ENCODE results near the gene ZNF547. TPM values are rescaled to one million over a fixed set of nuclear protein-coding genes. Genes with fewer than 3 reads are reported as not detected.
"Not testable (repeated sequence)": the region's sequence is repeated elsewhere in the genome, so short reads cannot be mapped to it uniquely, and the experiment has no call there.

ZNF547 gene
- total RNA-seq, 4 donors from 2014 or later, result 1.9 to 2.6 (median 2.6) TPM

GRCh38 chr19:57363688-57364181 lies 384 bp downstream of the ZNF547 start:
- DNase-seq (ENCODE audit: low spot score) (no peak), ATAC-seq (ENCODE audit: low FRiP score) (peak; percentile 8)
- no peak for TF ChIP-seq CTCF (IDR thresholded peaks at IDR 0.05)

- ATAC-seq (ENCODE audit: low FRiP score) (no peak), DNase-seq (ENCODE audit: low spot score) (no peak)
- TF ChIP-seq CTCF (IDR thresholded peaks at IDR 0.05), result no peak
Measured at GRCh38 chr19:57366776-57367175, 3.4 kb downstream of the ZNF547 start.

GRCh38 chr19:57374179-57374578 lies 10.8 kb downstream of the ZNF547 start:
- ATAC-seq (ENCODE audit: low FRiP score) (no peak), DNase-seq (ENCODE audit: low spot score) (no peak)
- no peak for TF ChIP-seq CTCF (IDR thresholded peaks at IDR 0.05)

GRCh38 chr19:57374647-57375046 lies 11.3 kb downstream of the ZNF547 start:
- not testable (repeated sequence) for ATAC-seq (ENCODE audit: low FRiP score); DNase-seq (ENCODE audit: low spot score)

GRCh38 chr19:57376151-57376550 lies 12.8 kb downstream of the ZNF547 start:
- DNase-seq (ENCODE audit: low spot score) (no peak), ATAC-seq (ENCODE audit: low FRiP score) (no peak)
- TF ChIP-seq CTCF (IDR thresholded peaks at IDR 0.05), result no peak

- TF ChIP-seq CTCF (IDR thresholded peaks at IDR 0.05), result no peak
- DNase-seq (ENCODE audit: low spot score) (no peak), ATAC-seq (ENCODE audit: low FRiP score) (no peak)
Measured at GRCh38 chr19:57377498-57378146, 14.3 kb downstream of the ZNF547 start.

- DNase-seq (ENCODE audit: low spot score) (no peak), ATAC-seq (ENCODE audit: low FRiP score) (no peak)
- no peak for TF ChIP-seq CTCF (IDR thresholded peaks at IDR 0.05)
Measured at GRCh38 chr19:57380923-57381322, 17.6 kb downstream of the ZNF547 start.

Measured in omental fat pad (tissue), 4 donors.